Limb (tissue), 2 donors: ENCODE measurements around the gene PMCH.
"Not testable (repeated sequence)": the region's sequence is repeated elsewhere in the genome, so short reads cannot be mapped to it uniquely, and the experiment has no call there.

Experiments
- DNase-seq, 2 donors: peaks; one replicate each; pipeline ENCODE4 v3.0.0-alpha.2; 2016; ENCODE audit errors: extremely low spot score in 2 of 2

Gene PMCH, protein sequence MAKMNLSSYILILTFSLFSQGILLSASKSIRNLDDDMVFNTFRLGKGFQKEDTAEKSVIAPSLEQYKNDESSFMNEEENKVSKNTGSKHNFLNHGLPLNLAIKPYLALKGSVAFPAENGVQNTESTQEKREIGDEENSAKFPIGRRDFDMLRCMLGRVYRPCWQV

DNA sequence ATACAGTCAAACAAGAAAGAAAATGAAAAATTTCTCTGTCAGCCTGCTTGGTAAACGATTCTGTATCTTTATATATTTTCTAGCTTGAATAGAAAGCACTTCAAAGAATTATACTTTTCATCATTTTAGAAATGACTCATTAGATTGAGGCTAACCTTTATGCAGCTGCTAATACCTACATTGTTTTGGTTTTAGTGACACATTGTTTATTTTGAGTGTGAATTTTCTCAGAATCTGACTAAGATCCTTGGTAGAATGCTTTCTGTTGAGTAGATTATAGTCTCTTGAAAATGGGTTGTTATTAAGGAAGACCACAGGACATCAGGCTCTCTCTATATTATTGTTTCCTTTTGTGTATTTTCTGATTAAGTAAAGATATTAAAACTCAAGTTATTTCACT lies at the start of gene PMCH:
PMCH (minus strand) TSS at position 45 of the 400 bp plus-strand sequence. CDS start 63 bp downstream, outside the sequence.
- DNase-seq, result no peak

DNA sequence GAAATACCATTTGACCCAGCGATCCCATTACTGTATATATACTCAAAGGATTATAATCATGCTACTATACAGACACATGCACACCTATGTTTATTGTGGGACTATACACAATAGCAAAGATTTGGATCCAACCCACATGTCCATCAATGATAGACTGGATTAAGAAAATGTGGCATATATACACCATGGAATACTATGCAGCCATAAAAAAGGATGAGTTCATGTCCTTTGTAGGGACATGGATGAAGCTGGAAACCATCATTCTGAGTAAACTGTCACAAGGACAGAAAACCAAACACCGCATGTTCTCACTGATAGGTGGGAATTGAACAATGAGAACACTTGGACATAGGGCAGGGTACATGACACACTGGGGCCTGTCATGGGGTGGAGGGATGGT lies 43.2 kb upstream of the PMCH start:
- not testable (repeated sequence) for DNase-seq

DNA sequence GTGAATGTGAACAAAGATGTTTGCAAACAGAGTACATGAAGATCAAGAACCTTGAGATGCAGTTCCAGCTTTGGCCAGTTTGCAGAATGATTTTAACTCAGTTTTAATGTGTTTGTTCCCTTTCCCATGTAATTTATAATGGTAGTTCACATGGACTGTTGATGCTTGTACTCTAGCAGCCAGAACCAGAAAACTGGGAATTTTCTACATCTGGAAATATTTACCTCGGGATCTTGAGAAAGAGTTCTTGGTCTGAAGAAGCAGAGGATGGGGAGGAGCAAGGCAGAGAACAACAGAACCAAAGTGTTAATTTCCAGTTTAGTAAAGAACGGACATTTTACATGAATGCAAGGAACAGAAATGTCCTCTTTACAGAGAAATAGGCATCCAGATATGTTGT lies 37.0 kb upstream of the PMCH start:
- DNase-seq, result no peak

DNA sequence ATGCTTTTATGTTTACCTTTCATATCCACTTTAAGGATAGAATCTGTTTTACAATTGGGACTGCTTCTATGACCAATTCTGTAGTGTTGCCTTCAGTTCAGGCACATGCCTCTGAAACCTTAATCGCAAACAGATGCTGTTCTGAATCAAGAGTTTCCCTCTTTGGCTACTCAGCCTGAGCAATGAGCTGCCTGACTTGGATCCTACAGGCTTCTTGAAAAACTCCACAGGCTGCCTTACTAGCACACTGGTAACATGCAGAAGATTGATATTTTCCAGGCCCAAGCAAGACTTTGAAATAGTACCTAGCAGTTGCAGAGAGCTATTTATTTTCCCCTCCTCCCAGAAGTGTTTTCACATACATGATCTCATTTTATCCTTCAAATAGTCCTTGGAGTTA lies 34.8 kb upstream of the PMCH start:
- peak; percentile 29 to 79 for DNase-seq

DNA sequence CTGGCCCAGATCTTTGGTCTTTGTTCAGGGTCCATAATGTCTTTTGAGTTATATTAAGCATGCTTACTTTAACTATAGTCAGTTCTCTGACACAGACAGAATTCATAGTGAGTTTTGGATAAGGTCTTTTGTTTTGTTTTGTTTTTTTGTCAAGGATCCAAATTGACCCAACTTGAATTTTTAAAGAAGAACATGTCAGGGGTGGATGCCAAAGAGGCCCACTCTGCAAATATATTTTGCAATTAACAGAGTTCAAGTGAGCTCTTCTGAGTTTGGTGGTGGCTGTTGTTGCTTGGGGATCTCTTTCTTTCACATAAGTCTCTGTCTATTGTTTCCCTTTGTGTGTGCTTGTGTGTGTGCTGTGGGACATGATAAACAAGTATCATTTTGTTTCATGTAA lies 34.4 kb upstream of the PMCH start:
- no peak for DNase-seq

DNA sequence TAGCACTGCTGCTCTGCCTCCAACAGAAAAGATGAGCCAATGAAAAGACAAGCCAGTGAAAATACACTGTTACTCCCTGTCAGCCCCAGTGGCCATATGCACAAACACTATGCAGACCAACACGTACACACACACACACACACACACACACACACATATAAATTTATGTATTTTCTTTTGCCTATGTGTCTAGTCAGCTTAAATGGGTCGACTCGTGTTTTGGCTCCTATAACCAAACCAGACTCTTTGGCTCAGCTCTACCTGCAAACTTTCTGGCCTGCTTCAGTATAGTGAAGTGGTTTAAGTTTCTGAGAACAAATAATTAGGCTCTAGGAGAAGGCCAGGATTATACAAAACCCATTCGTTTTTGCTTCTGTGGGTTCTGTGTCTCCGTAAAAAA lies 30.3 kb upstream of the PMCH start:
- DNase-seq, result no peak

DNA sequence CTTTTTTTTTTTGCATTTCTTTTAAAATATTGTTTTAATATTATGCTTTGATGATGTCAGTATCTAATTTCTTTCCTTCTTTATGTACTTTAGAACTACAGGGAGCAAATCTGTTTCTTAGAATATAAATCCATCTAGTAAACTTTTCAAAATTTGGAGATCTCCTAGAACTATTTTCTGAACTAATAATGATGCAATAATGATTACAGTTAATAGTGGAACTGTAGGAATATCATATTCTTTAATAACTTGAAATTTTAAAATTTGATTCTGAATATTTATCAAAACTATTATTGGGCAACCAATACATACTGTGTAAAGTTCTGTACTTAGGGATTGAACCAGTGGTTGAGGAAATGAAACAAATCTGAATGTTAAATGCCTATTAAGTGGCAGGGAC lies 23.1 kb upstream of the PMCH start:
- DNase-seq, result no peak

DNA sequence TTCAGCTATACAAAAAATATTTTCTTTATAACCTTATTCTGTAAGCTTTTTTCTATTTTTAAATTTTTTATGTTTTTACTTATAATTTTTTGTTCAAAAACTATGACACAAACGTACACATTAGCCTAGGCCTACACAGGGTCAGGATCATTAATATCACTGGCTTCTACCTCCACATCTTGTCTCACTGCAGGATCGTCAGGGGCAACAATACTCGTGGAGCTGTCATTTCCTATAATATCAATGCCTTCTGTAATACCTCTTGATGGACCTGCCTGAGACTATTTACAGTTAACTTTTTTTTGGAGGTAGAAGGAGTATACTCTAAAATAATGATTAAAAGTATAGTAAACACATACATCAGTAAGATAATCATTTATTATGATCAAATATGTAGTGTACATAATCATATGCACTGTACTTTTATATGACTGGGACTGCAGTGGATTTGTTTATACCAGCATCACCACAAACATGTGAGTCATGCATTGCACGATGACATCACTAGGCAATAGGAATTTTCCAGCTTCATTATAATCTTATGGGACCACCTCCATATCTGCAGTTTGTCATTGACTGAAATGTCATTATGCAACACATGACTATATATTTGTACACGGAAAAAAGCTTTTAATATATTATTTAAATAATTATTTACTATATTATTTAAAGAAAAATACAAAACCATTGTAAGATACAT lies 18.5 kb upstream of the PMCH start:
- DNase-seq, result no peak

DNA sequence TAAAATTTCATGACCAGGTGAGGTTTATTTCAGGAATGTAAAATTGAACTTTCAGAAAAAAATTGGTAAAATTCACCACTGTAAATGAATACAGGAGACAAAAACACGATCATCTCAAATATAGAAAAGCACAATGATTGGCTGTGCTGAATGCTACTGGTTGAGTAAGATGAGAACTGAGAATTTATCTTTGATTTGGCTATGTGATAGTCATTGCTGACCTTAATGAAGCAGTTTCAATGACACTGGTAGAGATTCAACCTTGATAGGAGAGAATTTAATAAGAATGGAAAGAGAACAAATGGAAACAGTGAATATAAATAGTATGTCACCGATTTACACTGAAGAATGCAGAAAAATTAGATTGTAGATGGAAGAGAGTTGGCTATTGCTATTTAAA lies 6.4 kb upstream of the PMCH start:
- DNase-seq, result no peak

DNA sequence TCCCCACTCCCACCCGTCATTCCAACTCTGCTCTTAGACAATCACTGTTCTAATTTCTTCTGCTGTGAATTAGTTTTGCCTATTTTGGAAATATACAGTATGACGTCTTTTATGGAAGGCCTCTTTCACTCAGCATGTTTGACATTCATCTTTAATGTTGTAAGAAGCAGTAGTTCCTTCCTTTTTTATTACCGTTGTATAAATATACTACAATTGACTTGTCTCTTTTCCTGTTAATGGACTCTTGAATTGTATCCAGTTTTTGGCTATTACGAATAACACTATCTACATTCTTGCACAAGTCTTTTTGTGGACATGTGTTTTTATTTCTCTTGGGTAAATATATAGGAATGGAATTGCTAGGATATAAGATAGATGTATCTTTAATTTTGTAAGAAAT lies 4.9 kb upstream of the PMCH start:
- no peak for DNase-seq

DNA sequence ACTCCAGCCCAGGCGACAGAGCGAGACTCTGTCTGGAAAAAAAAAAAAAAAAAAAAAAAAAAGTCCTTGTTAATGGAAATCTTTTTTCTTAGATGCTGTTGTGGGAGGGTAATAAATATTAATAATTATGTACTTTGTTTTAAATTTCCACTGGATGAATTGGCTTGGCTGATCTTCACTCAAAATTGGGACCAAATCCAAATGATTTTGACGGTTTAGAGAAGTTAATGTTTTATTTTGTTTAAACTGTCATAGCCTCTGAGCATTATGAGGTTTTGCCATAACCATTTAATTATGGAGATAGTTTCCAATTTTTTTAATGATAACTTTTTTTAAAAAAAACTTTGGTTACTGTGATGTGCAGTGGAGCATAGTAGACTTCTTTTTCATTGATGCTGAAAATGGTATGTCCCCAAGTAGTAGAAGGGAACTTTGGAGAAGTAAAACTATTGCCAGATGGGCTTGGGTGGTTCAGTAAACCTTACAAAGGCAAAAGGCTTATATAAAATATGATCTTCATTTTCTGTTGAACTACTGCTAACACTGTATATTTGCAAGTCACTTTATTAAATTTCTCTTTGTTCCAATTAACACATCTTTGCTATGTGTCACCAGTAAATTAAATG lies 3.9 kb upstream of the PMCH start:
- DNase-seq, result no peak

DNA sequence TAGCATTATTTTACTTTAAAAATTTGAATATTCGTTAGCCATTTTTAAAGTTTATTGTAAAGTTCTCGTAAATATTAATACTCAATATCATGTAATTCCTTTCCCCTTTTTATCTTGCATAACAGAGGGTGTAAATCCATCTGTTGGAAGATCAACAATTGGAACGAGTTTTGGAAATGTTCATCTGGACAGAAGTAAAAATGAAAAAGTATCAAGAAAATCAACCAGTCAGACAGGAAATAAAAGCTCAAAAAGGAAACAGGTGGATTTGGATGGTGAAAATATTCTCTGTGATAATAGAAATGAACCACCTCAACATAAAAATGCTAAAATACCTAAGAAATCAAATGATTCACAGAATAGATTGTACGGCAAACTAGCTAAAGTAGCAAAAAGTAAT lies 1.8 kb downstream of the PMCH start:
- DNase-seq, result no peak

DNA sequence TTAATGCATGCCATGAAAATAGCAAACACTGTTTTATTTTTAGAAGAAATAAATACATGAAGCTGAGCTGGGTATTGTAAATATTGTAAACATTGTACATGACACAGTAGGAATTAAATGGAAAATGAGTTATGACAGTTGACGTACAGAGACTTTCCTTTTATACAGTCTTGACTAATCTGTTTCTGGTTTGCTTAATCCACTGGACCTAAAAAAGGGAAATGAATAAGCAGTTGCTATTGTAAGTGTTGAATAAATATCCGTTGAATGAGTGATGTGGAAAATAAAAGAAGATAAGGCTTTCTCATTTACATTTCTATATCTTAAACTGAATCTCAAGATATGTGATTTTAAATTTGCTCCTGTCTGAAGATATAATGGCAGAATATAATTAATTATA lies 15.0 kb downstream of the PMCH start:
- no peak for DNase-seq

DNA sequence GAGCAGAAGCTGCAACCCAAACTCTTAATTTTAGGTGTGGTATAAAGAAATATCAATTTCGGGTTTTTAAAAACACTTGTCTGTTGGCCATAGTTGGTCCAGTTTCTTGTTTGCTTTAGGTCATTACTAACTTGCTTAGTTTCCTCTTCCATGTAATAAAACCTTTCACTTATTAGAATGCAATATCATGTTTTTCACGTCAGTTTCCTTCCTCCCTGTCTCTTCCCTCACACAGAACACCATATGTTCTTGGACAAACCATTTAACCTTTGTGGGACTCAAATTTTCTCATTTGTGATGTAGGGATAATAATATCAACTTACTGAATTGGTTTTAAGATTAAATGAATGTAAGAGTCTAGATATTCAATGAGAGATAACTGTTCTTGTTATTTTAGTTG lies 22.9 kb downstream of the PMCH start:
- DNase-seq, result no peak

DNA sequence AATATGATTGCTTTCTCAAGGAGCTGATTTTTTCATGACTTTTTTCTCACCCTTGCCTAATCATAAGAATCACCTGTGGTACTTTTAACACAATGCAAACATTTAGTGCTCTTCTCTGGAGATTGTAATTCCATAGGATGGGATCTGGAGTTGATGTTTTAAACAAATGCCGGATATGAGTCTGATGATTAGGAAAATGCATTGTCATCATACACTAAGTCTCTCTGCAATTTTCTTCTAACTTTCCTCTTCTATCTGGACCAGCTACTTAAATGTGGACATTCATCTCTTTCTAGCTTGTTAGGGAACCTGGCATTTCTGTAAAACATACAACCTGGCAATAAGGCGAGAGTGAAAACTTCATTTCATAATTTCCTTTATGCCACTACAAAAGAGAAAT lies 23.5 kb downstream of the PMCH start:
- DNase-seq, result no peak

DNA sequence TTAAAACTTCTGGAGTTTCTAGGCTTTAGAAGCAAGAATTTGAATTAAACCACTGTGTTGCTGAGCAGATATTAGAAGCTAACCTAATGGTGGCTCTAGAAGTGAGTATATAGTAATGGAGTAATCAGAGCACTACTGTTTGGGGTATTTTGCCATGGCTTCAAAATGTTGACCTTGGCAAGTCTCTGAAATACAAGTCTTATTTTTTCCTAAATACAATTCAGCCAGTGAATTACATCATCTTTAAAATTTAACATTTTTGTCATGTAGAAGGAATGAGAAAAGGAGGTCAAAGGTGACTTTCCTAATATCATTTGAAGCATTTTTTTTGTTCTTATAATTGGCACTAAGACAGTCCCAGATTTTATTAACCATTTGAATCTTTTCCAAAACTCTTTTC lies 25.2 kb downstream of the PMCH start:
- DNase-seq, result no peak

DNA sequence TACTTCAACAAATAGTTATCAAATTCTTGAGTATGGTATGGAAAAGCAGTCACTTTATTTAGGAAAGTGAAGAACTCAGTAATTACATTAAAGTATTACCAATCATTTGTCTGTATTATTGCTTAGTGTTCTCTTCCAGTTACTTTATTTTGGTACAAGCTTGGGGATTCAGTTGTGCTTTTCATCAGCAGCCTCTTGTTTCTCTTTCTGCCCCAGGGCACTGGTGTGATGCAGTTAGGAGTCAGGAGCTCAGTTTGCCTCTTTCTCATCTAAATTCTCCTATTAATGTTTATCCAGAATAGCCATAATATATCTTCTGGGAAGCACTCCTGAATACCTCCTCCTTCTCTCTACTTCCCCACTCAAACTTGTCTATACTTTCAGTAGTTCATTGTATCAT lies 25.7 kb downstream of the PMCH start:
- no peak for DNase-seq

DNA sequence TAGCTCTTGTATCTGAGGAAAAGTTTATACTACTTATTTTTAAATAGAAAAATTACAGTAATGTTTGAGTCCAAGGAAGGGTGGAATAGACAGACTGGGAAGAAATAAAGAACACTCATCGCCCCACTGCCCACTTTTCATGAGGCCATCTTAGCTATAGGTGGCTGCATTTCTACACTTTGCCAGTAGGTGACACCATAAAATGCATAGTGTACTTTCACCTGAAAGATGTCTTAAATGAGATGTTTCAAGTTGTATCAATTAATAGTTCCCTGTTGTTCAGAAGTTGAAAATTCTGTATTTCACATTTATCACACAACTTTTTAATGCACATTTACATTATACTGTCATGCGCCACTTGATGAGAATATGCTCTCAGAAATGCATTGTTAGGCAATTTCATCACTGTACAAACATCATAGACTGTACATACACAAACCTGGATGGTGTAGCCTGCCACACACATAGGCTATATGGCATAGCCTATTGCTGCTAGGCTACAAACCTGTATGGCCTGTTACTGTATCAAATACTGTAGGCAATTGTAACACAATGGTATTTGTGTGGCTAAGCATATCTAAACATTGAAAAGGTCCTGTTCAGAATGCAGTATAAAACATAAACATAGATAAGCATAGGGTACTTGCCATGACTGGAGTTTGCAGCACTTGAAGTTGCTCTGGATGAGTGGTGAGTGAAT lies 27.6 kb downstream of the PMCH start:
- peak in 1 of 2 donors; percentile 33 for DNase-seq

DNA sequence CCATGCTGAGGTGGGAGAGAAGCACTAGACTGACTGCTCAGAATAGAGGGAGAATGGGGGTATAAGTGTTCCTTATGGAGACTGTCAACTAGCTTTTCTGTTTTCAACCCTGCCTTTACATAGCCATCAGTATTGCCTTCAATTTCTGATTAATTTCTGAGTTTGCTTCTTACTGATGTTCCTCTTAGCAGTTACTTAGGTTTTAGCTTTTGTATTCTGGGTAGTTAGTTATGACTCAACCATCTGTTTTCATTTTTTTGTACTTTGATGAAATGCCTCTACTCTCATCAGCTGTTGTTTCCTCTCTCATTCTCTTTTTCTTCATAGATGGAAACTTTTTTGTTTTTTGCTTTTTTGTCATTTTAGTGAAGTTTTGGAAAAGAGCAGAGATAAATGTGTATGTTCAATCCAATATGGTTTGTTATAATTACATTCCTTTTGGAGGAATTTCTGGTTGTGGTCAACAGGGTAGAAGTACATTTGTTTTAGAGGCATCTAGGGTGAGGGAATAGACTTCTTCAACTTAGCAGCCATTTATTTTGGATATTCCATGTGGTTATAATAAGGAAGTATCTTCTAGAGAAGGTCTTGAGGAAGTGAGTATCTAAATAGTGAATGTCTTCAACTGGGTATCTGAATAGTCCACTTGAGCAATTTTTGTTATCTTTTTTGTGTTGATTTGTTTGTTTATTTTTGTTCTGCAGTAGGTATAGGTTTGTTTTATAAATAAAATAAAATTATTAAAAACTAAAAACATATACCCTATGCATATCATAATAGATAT lies 29.6 kb downstream of the PMCH start:
- no peak for DNase-seq

DNA sequence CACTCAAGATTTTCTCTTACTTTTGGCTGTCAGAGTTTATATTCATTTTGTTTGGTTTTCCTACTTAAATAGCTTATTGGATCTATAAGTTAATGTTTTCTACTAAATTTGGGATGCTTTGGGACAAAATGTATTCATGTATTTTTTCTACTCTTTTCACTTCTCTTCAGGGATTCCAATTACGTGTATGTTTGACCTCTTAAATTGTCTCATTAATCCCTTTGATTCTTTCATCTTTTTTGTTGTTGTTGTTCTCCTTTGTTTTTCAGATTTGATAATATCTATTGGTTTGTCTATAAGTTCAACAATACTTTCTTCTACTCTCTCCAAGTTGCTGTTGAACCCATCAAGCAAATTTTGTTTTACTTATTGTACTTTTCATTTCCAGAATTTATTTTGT lies 34.2 kb downstream of the PMCH start:
- DNase-seq, result no peak

DNA sequence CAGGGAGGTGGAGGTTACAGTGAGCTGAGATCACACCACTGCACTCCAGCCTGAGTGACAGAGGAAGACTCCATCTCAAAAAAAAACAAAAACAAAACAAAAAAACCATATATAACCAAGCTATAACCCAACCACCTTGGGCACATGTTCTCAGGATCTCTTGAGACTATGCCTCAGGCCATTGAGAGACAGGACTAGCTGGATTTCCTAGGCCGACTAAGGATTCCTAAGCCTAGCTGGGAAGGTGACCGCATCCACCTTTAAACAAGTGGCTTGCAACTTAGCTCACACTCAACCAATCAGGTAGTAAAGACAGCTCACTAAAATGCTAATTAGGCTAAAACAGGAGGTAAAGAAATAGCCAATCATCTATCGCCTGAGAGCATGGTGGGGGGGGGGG lies 42.4 kb downstream of the PMCH start:
- not testable (repeated sequence) for DNase-seq
